Measurements from ENCODE around the gene TOX2.

GRCh38 chr20:43900496-43900895 is 14.2 kb upstream of the TOX2 start:
- TF ChIP-seq, protein P1, sequence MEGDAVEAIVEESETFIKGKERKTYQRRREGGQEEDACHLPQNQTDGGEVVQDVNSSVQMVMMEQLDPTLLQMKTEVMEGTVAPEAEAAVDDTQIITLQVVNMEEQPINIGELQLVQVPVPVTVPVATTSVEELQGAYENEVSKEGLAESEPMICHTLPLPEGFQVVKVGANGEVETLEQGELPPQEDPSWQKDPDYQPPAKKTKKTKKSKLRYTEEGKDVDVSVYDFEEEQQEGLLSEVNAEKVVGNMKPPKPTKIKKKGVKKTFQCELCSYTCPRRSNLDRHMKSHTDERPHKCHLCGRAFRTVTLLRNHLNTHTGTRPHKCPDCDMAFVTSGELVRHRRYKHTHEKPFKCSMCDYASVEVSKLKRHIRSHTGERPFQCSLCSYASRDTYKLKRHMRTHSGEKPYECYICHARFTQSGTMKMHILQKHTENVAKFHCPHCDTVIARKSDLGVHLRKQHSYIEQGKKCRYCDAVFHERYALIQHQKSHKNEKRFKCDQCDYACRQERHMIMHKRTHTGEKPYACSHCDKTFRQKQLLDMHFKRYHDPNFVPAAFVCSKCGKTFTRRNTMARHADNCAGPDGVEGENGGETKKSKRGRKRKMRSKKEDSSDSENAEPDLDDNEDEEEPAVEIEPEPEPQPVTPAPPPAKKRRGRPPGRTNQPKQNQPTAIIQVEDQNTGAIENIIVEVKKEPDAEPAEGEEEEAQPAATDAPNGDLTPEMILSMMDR (IDR thresholded peaks at IDR 0.05): no peak
- no peak for TF ChIP-seq POLR2AphosphoS5 (IDR thresholded peaks at IDR 0.05)
- TF ChIP-seq EP300 (IDR thresholded peaks at IDR 0.05): no peak
